HL-60 (cell line): ENCODE results near the gene APLP2.

Source experiments
- DNase-seq, 2 experiments: peaks; one replicate each; pipeline ENCODE4 v3.0.0-alpha.2; 2010 to 2020; ENCODE audit warnings: low read depth in 1 of 2, low spot score in 1 of 2
- H3K27ac ChIP-seq: fragments of 250-450 bp; sonication (Bioruptor Pico); replicated peaks from 2 replicates; pipeline ENCODE4 v1.5.1; 2020; ENCODE audit warnings: mild to moderate bottlenecking, moderate library complexity
- H3K27me3 ChIP-seq: fragments of 250-450 bp; sonication (Bioruptor Pico); 2 replicates; pipeline ENCODE4 v1.5.1; 2021; ENCODE audit warnings: mild to moderate bottlenecking, moderate library complexity; ENCODE audit not compliant: insufficient read depth, poor library complexity, severe bottlenecking
- H3K4me3 ChIP-seq: replicated peaks from 2 replicates; pipeline ENCODE4 v1.5.1; 2011; ENCODE audit warnings: mild to moderate bottlenecking, control low read depth, low read length; ENCODE audit not compliant: insufficient read depth
- CTCF ChIP-seq: IDR thresholded peaks from one replicate; pipeline ENCODE4 v1.5.1; 2011; ENCODE audit warnings: low read length, control low read depth, inconsistent platforms; ENCODE audit not compliant: insufficient read depth
- GABPA ChIP-seq: IDR thresholded peaks from 2 replicates; pipeline ENCODE4 v1.6.1; 2012; ENCODE audit warnings: low read depth
- POLR2AphosphoS5 ChIP-seq: IDR thresholded peaks from 2 replicates; pipeline ENCODE4 v1.6.1; 2012; ENCODE audit warnings: low read depth
- REST ChIP-seq: IDR thresholded peaks from 2 replicates; pipeline ENCODE4 v1.6.1; 2012; ENCODE audit warnings: low read depth; ENCODE audit not compliant: insufficient replicate concordance
- SPI1 ChIP-seq: IDR thresholded peaks from 2 replicates; pipeline ENCODE4 v1.6.1; 2012; ENCODE audit warnings: low read depth, mild to moderate bottlenecking, borderline replicate concordance

Gene APLP2

GRCh38 chr11:130071211-130071712 is 1.6 kb downstream of the APLP2 start:
- H3K27me3 ChIP-seq, result no peaks in the 10 kb centered on the region
- DNase-seq, result no peak
- TF ChIP-seq CTCF (no peak), GABPA (no peak), POLR2AphosphoS5 (no peak), SPI1 (no peak), REST (no peak)
- peak overlapping the region; percentile 75 for H3K4me3 ChIP-seq
- peak overlapping the region; percentile 57 for H3K27ac ChIP-seq

- DNase-seq, result no peak
- TF ChIP-seq GABPA (no peak), CTCF (no peak), SPI1 (no peak), POLR2AphosphoS5 (no peak), REST (no peak)
- Histone ChIP-seq H3K4me3 (no peak overlapping the region), H3K27ac (no peak overlapping the region), H3K27me3 (no peaks in the 10 kb centered on the region)
Observed at GRCh38 chr11:130074736-130075135, 5.0 kb downstream of the APLP2 start.

- Histone ChIP-seq H3K4me3 (no peak overlapping the region), H3K27ac (no peak overlapping the region), H3K27me3 (no peaks in the 10 kb centered on the region)
- TF ChIP-seq GABPA, result no peak
- DNase-seq, result no peak
Observed at GRCh38 chr11:130076778-130077481, 7.2 kb downstream of the APLP2 start.

GRCh38 chr11:130077671-130078070 is 8.0 kb downstream of the APLP2 start:
- DNase-seq, result no peak
- H3K27me3 ChIP-seq, result no peaks in the 10 kb centered on the region
- H3K4me3 ChIP-seq, result no peak overlapping the region
- TF ChIP-seq GABPA (no peak), POLR2AphosphoS5 (no peak), SPI1 (no peak)
- H3K27ac ChIP-seq, result no peak overlapping the region
